ENCODE data around the gene KLF16. TPM values are rescaled to one million over a fixed set of nuclear protein-coding genes. Genes with fewer than 3 reads are reported as not detected.

Gene KLF16
- total and polyA plus RNA-seq, 2 donors from 2014 or later = 10.4 to 22.2 TPM

DNA sequence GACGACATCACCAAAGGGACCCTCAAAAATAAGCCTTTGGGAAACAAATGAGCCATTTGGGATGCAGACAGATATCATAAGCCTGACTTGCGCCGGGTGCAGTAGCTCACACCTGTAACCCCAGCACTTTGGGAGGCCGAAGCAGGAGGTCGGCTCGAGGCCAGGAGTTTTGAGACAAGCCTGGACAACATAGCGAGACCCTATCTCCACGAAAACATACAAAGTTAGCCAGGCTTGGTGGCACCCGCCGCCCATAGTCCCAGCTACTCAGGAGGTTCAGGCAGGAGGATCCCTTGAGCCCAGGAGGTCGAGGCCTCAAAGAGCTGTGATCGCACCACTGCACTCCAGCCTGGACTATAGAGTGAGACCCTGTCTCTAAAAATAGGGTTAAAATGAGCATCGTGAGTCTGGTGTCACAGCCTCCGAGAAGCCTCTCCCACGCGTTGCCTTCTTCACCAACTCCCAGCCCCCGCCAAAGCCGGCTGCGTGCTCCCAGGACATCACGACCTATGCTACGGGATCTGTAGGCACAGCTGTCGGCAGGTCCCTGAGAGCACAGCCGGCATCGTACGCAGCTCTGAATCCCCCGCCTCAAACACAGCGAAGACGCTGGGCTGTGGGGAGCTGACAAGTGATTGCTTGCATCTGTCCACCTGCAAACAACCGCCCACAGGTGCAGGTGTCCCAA is 16.7 kb downstream of the KLF16 start:
- intact Hi-C loops (cut with DNase I) = no loop called here
- no peak overlapping the region for H3K27ac ChIP-seq (ENCODE audit: low read depth in 2 of 2, low read length in 2 of 2)
- no peaks in the 10 kb centered on the region for H3K36me3 ChIP-seq (ENCODE audit: control insufficient read depth in 2 of 3, insufficient read depth in 3 of 3, low read length in 3 of 3)
- no peaks in the 10 kb centered on the region for H3K9me3 ChIP-seq (ENCODE audit: control insufficient read depth in 2 of 3, insufficient read depth in 1 of 3, low read length in 3 of 3)
- FAIRE-seq (no peak), DNase-seq (peak in 2 of 5 donors; percentile 22 to 25)
- H3K27me3 ChIP-seq (ENCODE audit: control insufficient read depth, insufficient read depth, low read length) = no peaks in the 10 kb centered on the region
- peak overlapping the region in 2 of 3 donors; percentile 75 to 88 for H3K4me3 ChIP-seq (ENCODE audit: low read length in 3 of 3)
- peaks cover 0 to 39% (median 12%) of the 10 kb centered on the region in 3 donors for H3K4me1 ChIP-seq (ENCODE audit: control insufficient read depth in 2 of 3, insufficient read depth in 2 of 3, low read depth in 1 of 3, low read length in 3 of 3)
- peak overlapping the region in 2 of 3 donors; percentile 17 to 52 for H3K9ac ChIP-seq (ENCODE audit: low read length in 3 of 3)
- TF ChIP-seq, protein P1, sequence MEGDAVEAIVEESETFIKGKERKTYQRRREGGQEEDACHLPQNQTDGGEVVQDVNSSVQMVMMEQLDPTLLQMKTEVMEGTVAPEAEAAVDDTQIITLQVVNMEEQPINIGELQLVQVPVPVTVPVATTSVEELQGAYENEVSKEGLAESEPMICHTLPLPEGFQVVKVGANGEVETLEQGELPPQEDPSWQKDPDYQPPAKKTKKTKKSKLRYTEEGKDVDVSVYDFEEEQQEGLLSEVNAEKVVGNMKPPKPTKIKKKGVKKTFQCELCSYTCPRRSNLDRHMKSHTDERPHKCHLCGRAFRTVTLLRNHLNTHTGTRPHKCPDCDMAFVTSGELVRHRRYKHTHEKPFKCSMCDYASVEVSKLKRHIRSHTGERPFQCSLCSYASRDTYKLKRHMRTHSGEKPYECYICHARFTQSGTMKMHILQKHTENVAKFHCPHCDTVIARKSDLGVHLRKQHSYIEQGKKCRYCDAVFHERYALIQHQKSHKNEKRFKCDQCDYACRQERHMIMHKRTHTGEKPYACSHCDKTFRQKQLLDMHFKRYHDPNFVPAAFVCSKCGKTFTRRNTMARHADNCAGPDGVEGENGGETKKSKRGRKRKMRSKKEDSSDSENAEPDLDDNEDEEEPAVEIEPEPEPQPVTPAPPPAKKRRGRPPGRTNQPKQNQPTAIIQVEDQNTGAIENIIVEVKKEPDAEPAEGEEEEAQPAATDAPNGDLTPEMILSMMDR (IDR thresholded peaks at IDR 0.05; ENCODE audit: borderline replicate concordance, extremely low read depth, insufficient read depth) = no peak

DNA sequence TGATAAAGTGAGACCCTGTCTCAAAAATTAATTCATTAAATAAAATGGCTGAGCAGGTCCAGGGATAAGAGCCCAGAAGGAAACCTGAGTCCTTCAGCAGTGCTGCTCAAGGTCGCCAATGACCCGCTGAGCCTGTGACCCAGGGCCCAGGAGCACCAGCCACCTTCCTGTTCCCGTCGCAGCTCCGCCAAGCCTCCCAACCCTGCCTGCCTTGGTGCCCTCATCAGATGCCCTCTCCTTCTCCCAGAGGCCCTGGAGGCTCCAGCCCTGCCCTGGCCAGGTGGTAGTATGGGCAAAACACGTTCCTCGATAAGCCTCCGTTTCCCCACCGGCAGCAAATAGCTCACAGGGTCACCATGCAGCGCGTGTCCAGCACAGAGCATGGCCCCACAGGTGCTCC is 17.7 kb downstream of the KLF16 start:
- peaks cover 0 to 45% (median 12%) of the 10 kb centered on the region in 3 donors for H3K4me1 ChIP-seq (ENCODE audit: control insufficient read depth in 2 of 3, insufficient read depth in 2 of 3, low read depth in 1 of 3, low read length in 3 of 3)
- FAIRE-seq = no peak
- H3K27me3 ChIP-seq (ENCODE audit: control insufficient read depth, insufficient read depth, low read length) = no peaks in the 10 kb centered on the region
- H3K9ac ChIP-seq (ENCODE audit: low read length in 3 of 3) = no peak overlapping the region
- peak in 1 of 5 donors; percentile 71 for DNase-seq
- H3K36me3 ChIP-seq (ENCODE audit: control insufficient read depth in 2 of 3, insufficient read depth in 3 of 3, low read length in 3 of 3) = no peaks in the 10 kb centered on the region
- TF ChIP-seq, protein P1 (IDR thresholded peaks at IDR 0.05; ENCODE audit: borderline replicate concordance, extremely low read depth, insufficient read depth) = no peak
- H3K9me3 ChIP-seq (ENCODE audit: control insufficient read depth in 2 of 3, insufficient read depth in 1 of 3, low read length in 3 of 3) = no peaks in the 10 kb centered on the region
- no peak overlapping the region for H3K27ac ChIP-seq (ENCODE audit: low read depth in 2 of 2, low read length in 2 of 2)
- intact Hi-C loops (cut with DNase I) = no loop called here
- no peak overlapping the region for H3K4me3 ChIP-seq (ENCODE audit: low read length in 3 of 3)

DNA sequence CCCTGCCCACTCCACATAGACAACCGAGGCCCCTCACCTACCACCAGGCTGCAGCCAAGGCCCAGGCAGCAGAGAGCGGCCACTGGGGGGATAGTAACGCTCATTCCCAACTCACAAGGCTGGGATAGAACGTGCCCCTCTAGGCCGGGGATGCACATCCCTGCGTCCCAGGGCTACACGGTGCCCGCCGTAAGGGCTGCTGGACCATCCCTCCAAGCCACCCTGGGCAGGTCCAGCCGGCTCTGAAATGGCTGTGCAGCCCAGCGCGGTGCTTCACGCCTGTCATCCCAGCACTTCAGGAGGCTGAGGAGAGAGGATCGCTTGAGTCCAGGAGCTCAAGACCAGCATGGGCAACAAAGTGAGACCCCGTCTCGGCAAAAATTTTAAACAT is 18.3 kb downstream of the KLF16 start:
- H3K9me3 ChIP-seq (ENCODE audit: control insufficient read depth in 2 of 3, insufficient read depth in 1 of 3, low read length in 3 of 3) = no peaks in the 10 kb centered on the region
- H3K27me3 ChIP-seq (ENCODE audit: control insufficient read depth, insufficient read depth, low read length) = no peaks in the 10 kb centered on the region
- no peak overlapping the region for H3K9ac ChIP-seq (ENCODE audit: low read length in 3 of 3)
- intact Hi-C loops (cut with DNase I) = no loop called here
- H3K4me1 ChIP-seq (ENCODE audit: control insufficient read depth in 2 of 3, insufficient read depth in 2 of 3, low read depth in 1 of 3, low read length in 3 of 3) = peaks cover 0 to 49% (median 12%) of the 10 kb centered on the region in 3 donors
- no peaks in the 10 kb centered on the region for H3K36me3 ChIP-seq (ENCODE audit: control insufficient read depth in 2 of 3, insufficient read depth in 3 of 3, low read length in 3 of 3)
- TF ChIP-seq, protein P1 (IDR thresholded peaks at IDR 0.05; ENCODE audit: borderline replicate concordance, extremely low read depth, insufficient read depth) = no peak
- no peak for FAIRE-seq
- no peak overlapping the region for H3K4me3 ChIP-seq (ENCODE audit: low read length in 3 of 3)
- no peak for DNase-seq
- H3K27ac ChIP-seq (ENCODE audit: low read depth in 2 of 2, low read length in 2 of 2) = no peak overlapping the region

Data from kidney (tissue), 14 donors.